ENCODE results near the gene NT5DC3. TPM values are rescaled to one million over a fixed set of nuclear protein-coding genes. Genes with fewer than 3 reads are reported as not detected.

Gene NT5DC3
- total RNA-seq, 2 donors from 2014 or later, result 24.2 to 28.3 TPM

- Mint-ChIP-seq H3K27ac (peak overlapping the region; percentile 79), H3K27me3 (ENCODE audit: insufficient read depth) (no peaks in the 10 kb centered on the region), H3K4me3 (no peak overlapping the region), H3K4me1 (peaks cover 5% of the 10 kb centered on the region), H3K9me3 (no peaks in the 10 kb centered on the region), H3K36me3 (ENCODE audit: low read depth) (peaks cover 70% of the 10 kb centered on the region)
- H3K9me3 ChIP-seq (ENCODE audit: control insufficient read depth, low read length), result no peaks in the 10 kb centered on the region
- H3K4me3 ChIP-seq (ENCODE audit: low read length), result no peak overlapping the region
- H3K27me3 ChIP-seq (ENCODE audit: control insufficient read depth, insufficient read depth, low read length, poor library complexity, severe bottlenecking), result no peaks in the 10 kb centered on the region
- no peak overlapping the region for H3K9ac ChIP-seq (ENCODE audit: extremely low read depth, low read length, poor library complexity, severe bottlenecking)
- no peaks in the 10 kb centered on the region for H3K4me1 ChIP-seq (ENCODE audit: control insufficient read depth, insufficient read depth, low read length)
- WGBS, 2 experiments (ENCODE audit: insufficient coverage in 1 of 2, insufficient read length in 1 of 2), result 89 to 91% methylated on average over 6 to 7 of the region's 7 CpGs
- no peak for DNase-seq
- peaks cover 73% of the 10 kb centered on the region for H3K36me3 ChIP-seq (ENCODE audit: control insufficient read depth, insufficient read depth, low read length)
- TF ChIP-seq, protein P1, sequence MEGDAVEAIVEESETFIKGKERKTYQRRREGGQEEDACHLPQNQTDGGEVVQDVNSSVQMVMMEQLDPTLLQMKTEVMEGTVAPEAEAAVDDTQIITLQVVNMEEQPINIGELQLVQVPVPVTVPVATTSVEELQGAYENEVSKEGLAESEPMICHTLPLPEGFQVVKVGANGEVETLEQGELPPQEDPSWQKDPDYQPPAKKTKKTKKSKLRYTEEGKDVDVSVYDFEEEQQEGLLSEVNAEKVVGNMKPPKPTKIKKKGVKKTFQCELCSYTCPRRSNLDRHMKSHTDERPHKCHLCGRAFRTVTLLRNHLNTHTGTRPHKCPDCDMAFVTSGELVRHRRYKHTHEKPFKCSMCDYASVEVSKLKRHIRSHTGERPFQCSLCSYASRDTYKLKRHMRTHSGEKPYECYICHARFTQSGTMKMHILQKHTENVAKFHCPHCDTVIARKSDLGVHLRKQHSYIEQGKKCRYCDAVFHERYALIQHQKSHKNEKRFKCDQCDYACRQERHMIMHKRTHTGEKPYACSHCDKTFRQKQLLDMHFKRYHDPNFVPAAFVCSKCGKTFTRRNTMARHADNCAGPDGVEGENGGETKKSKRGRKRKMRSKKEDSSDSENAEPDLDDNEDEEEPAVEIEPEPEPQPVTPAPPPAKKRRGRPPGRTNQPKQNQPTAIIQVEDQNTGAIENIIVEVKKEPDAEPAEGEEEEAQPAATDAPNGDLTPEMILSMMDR (conservative IDR thresholded peaks at IDR 0.05), result no peak
- H3K27ac ChIP-seq (ENCODE audit: low read depth, low read length), result no peak overlapping the region
These were observed 61.5 kb downstream of the NT5DC3 start for GRCh38 chr12:103779410-103780092.

DNA sequence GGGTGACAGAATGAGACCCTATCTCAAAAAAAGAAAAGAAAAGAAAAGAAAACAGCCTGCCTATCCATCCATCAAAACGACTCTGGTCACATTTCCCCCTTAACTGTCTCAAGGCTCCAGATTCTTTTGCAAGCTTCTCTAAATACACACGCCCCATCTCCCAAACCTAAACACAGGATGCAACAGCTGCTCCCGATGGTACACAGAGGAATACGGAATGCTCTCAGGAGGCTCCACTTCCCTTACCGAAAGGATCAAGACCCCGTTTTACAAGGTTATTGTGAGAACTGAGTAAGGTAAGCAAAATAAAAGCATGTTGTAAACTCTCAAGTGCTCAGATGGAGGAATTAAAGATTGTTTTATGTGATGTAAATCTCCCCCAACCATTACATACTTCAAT is 62.3 kb downstream of the NT5DC3 start:
- Histone ChIP-seq H3K36me3 (ENCODE audit: control insufficient read depth, insufficient read depth, low read length) (peaks cover 65% of the 10 kb centered on the region), H3K9ac (ENCODE audit: extremely low read depth, low read length, poor library complexity, severe bottlenecking) (no peak overlapping the region), H3K4me1 (ENCODE audit: control insufficient read depth, insufficient read depth, low read length) (no peaks in the 10 kb centered on the region), H3K4me3 (ENCODE audit: low read length) (no peak overlapping the region), H3K9me3 (ENCODE audit: control insufficient read depth, low read length) (no peaks in the 10 kb centered on the region), H3K27me3 (ENCODE audit: control insufficient read depth, insufficient read depth, low read length, poor library complexity, severe bottlenecking) (no peaks in the 10 kb centered on the region), H3K27ac (ENCODE audit: low read depth, low read length) (no peak overlapping the region)
- DNase-seq, result no peak
- 93 to 96% methylated on average over 4 to 6 of the region's 6 CpGs for WGBS, 2 experiments (ENCODE audit: insufficient coverage in 1 of 2, insufficient read length in 1 of 2)
- Mint-ChIP-seq H3K27me3 (ENCODE audit: insufficient read depth) (no peaks in the 10 kb centered on the region), H3K4me3 (no peak overlapping the region), H3K36me3 (ENCODE audit: low read depth) (peaks cover 64% of the 10 kb centered on the region), H3K9me3 (no peaks in the 10 kb centered on the region), H3K4me1 (peaks cover 5% of the 10 kb centered on the region), H3K27ac (no peak overlapping the region)
- TF ChIP-seq, protein P1 (conservative IDR thresholded peaks at IDR 0.05), result no peak

DNA sequence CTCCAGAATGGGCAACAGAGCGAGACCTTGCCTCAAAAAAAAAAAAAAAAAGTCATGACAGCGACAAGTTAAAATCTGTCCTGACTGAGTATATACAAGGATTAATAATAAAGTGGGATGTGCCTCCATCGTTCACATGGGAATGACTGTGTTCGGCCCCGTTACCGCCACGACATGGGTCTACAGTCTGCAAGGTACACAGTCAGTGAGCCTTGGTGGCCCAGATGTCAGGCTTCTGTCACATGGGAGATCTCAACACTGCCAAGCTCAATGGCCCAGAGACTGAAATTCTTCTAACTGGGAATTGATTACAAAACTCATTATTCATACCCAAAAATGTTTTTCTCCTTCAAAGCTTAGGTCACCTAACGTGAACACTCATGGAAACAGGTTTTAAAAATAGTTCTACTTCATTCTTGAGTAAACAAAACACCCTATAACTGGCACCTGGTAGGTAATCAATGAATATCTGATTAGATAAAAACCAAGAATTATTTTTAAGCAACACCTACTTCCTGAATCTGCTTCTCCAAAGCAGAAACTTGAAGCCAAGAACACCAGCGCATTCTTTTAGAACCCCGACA is 66.0 kb downstream of the NT5DC3 start:
- Mint-ChIP-seq H3K27me3 (ENCODE audit: insufficient read depth) (no peaks in the 10 kb centered on the region), H3K4me3 (no peak overlapping the region), H3K27ac (no peak overlapping the region), H3K9me3 (no peaks in the 10 kb centered on the region), H3K36me3 (ENCODE audit: low read depth) (peaks cover 54% of the 10 kb centered on the region), H3K4me1 (peaks cover 11% of the 10 kb centered on the region)
- Histone ChIP-seq H3K27ac (ENCODE audit: low read depth, low read length) (no peak overlapping the region), H3K9me3 (ENCODE audit: control insufficient read depth, low read length) (no peaks in the 10 kb centered on the region), H3K36me3 (ENCODE audit: control insufficient read depth, insufficient read depth, low read length) (peaks cover 66% of the 10 kb centered on the region), H3K4me1 (ENCODE audit: control insufficient read depth, insufficient read depth, low read length) (no peaks in the 10 kb centered on the region), H3K9ac (ENCODE audit: extremely low read depth, low read length, poor library complexity, severe bottlenecking) (no peak overlapping the region), H3K4me3 (ENCODE audit: low read length) (no peak overlapping the region), H3K27me3 (ENCODE audit: control insufficient read depth, insufficient read depth, low read length, poor library complexity, severe bottlenecking) (no peaks in the 10 kb centered on the region)
- DNase-seq, result no peak
- TF ChIP-seq, protein P1 (conservative IDR thresholded peaks at IDR 0.05), result no peak
- WGBS, 2 experiments (ENCODE audit: insufficient coverage in 1 of 2, insufficient read length in 1 of 2), result 95 to 96% methylated on average over 8 to 10 of the region's 10 CpGs

All from endodermal cell (in vitro differentiated cells).